ENCODE measurements around the gene LEKR1. TPM values are rescaled to one million over a fixed set of nuclear protein-coding genes. Genes with fewer than 3 reads are reported as not detected.

LEKR1 gene
- total and polyA plus RNA-seq, 2 experiments from 2014 or later: 0.77 to 0.91 TPM

GRCh38 chr3:157094751-157095480 lies 268.8 kb downstream of the LEKR1 start:
- no peak for TF ChIP-seq CTCF (IDR thresholded peaks at IDR 0.05; ENCODE audit: low read depth, low read length)
- H3K9me3 ChIP-seq (ENCODE audit: low read depth): no peaks in the 10 kb centered on the region
- no peaks in the 10 kb centered on the region for H3K36me3 ChIP-seq

More at GRCh38 chr3:157094751-157095480, 268.8 kb downstream of the LEKR1 start:
- Histone ChIP-seq H3K27ac (no peak overlapping the region), H3K27me3 (no peaks in the 10 kb centered on the region), H3K4me3 (no peak overlapping the region), H3K4me1 (ENCODE audit: low read depth) (peaks cover 81% of the 10 kb centered on the region)
- no peak for DNase-seq (ENCODE audit: low read depth in 1 of 2, low spot score in 1 of 2)

Other genes with a start within 250 kb of the LEKR1 start
- 71.4 and 115 TPM in 2 replicates for gene TIPARP, start 151.8 kb upstream of the LEKR1 start, total RNA-seq
- 22.2 and 37.1 TPM in 2 replicates for gene TIPARP, start 151.8 kb upstream of the LEKR1 start, polyA plus RNA-seq

Data from cardiac muscle cell (in vitro differentiated cells and primary cell).